Stimulated activated CD8-positive, alpha-beta memory T cell treated with anti-CD3 and anti-CD28 coated beads, Interleukin-2, amount 100 ng/mL, for 48 hours (primary cell): Measurements from ENCODE around the gene LRRC49.
"Not testable (repeated sequence)": the region's sequence is repeated elsewhere in the genome, so short reads cannot be mapped to it uniquely, and the experiment has no call there.

Experiments
- DNase-seq, 2 donors: peaks; one replicate each; pipeline ENCODE4 v3.0.0-alpha.2; 2020; ENCODE audit warnings: low read depth in 2 of 2

Gene LRRC49

DNA sequence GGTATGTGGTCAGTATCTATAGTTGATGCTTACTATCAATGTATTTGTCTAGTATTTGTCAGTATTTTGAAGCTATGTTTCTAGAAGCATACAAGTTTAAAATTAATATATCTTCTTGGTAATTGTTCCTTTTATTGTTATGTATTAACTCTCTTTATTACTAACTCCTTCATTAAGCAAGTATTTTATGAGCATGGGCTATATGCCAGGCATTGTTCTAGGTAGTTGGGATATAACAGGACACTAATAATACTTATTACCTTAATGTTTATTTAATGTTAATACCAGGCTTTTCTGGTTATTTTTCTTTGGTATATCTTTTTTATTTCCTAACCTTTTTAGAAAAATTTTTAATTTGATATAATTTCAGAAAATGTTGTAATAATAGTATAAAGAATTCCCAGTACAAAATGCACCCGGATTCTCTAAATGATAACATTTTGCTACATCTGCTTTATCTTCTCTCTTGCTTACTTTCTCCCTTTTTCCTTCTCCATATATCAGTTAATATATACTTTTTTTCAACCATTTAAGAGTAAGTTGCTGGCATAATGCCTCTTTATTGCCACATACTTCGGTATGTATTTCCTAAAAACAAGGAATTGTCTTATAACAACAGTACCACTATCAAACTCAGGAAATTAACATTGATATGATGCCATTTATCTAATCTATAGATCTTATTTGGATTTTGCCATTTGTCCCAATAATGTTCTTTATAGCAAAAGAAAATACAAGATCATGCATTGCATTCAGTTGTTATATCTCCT is 30.9 kb downstream of the LRRC49 start:
- DNase-seq, result no peak

DNA sequence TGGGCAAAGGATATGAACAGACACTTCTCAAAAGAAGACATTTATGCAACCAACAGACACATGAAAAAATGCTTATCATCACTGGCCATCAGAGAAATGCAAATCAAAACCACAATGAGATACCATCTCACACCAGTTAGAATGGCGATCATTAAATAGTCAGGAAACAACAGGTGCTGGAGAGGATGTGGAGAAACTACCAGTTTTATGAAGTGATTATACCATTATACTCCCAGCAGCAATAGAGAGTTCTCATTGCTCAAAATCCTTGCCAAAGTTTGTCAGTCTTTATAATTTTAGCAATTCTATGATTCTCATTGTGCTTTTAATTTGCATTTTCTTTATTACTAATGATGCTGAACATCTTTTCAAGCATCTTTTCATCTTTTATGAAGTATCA is 34.3 kb downstream of the LRRC49 start:
- not testable (repeated sequence) for DNase-seq

DNA sequence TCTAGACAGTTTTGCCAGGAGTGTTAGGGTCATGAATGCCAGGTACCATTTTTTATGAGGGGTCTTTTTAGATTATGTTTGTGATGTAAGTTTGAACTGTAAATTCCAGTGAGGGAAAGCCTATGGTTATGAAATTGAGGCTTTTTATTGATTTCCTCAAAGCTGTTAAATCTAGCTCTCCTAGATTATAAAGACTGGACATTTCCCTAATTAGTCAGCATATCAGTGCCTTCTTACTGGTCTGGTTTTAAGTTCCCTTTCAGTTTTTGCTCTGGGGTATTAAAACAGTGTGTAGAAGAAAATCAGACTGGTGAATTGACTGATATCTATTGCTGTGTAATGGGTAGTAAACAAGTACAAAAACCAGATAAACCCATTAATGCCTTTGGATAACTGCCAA is 39.2 kb downstream of the LRRC49 start:
- no peak for DNase-seq

DNA sequence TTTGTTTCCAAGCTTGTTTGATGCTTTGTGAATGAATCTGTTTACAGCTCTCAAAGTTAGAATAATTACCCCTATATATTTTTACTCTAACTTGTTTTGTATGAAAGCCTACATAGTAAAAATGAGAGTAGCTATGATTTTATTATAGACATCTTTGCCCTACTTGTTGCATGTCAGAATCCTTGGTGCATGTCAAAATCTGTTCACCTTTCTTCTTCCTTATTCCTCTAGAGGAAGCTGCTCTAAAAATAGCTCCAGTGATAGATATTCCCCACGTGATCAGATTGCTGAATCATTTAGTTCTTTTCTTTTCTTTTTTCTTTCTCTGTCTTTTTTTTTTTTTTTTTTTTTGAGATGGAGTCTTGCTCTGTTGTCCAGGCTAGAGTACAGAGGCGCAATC is 39.8 kb downstream of the LRRC49 start:
- DNase-seq, result no peak

DNA sequence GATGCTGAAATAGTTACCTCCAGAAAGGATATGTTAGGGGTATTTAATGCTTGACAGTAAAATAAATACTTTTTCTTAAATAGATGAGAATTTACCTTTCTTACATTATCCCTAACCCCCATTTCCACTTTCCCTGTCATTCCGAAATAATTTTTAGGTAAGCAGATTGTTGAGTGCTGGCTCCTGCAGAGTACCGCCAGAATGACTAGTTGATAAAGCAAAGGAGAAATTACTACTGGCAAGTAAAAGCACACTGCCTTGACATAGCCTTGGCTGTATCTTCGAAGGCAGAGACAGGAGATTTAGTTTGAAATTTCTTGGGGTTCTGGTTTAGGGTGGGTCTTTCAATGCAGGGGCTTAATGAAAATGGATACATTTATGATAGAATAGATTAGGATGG is 40.8 kb downstream of the LRRC49 start:
- no peak for DNase-seq

DNA sequence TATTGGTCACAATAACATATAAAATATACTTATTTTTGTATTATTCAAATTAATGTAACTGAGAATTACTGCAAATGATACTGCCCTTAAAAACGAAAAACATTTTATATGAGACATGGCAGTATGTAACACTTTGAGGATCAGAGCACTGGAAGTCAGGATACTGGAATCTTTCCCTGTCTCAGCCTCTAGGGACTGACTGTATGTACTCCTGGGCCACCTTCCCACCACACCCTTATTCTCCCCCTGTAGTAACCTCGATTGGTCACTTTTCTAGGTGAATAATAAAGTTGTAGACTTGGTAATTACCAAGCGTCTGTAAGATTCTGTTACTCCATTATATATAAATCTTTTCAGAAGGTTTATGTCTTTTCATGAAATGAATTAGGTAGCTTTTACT is 43.0 kb downstream of the LRRC49 start:
- no peak for DNase-seq

DNA sequence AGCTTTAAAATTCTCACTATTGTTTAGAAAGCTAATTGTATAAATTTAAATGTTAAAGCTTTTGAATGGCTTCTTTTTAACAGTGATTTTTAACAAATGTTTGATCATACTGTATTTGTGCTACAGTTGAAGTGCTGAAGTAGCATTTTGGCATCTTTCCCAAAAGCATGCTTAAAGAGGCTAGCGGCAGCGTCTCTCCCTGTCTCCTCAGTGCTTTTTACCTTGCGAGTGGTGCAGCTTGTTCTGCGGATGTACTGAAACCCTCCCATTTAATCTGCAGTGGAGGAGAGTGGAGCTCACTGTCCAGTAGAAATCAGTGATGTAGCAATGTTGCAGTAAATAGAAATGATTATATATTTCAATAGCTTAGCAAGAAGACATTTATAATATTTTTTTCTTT is 43.7 kb downstream of the LRRC49 start:
- DNase-seq, result no peak

DNA sequence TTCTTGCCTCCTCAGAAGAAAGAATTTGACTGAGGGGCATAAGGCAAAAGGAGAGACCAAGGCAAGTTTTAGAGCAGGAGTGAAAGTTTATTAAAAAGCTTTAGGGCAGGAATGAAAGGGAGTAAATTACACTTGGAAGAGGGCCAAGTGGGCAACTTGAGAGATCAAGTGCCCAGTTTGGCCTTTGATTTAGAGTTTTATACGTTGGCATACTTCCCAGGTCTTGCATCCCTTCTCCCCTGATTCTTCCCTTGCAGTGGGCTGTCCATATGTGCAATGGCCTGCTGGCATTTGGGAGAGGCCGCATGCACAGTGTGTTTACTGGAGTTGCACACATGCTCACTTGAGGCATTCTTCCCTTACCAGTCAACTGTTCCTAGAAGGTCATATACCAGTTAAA is 50.7 kb downstream of the LRRC49 start:
- DNase-seq, result not testable (repeated sequence)

DNA sequence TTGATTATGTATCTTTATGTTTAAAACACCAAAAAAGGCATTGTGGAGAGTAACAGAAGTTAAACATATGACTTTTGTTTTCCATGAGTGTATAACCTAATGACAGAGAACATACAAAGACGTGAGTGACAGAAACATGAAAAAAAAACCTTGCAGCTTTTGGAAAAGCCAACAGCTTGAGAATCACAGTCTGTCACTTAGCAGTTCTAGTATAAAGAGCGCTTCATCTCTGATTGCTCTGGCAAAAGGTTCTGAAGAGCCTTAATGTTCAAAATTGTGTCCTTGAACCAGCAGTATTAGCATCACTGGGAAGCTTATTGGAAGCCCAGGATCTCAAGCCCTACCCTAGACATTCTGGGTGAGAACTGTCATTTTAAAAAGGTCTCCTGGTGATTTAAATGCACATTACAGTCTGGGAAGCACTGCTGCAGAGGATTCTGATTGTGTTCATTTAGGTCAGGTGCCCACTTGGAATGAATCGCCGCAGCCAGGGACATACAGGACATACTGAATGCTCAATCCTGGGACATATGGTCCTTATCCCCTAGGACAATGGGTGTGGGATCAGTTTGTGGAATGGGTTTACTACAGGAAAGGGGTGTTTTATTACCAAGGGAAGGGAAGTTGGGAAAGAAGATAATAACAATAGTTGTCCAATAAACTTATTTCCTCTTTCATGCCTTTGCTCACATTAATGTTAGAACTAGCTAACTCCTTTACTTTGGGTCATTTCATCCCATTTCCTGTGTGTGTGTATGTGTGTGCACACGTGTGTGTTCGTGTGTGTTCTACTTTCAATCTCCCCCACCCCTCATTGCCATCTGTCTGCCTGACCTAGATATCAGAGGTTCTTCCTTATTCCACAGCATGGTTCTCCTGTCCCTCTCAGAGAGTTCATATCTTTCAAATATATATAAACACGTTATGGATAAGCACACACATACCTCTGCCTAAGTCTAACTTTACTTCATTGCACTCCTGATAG is 55.0 kb downstream of the LRRC49 start:
- DNase-seq, result no peak

DNA sequence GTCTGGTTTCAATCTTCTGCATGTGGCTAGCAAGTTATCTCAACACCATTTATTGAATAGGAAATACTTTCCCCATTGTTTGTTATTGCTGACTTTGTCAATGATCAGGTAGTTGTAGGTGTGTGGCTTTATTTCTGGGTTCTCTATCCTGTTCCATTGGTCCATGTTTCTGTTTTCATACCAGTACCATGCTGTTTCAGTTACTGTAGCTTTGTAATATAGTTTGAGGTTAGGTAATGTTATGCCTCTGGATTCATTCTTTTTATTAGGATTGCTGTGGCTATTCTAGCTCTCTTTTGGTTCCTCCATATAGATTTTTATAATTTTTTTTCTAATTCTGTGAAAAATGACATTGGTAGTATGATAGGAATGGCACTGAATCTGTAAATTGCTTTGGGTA is 58.3 kb downstream of the LRRC49 start:
- no peak for DNase-seq

DNA sequence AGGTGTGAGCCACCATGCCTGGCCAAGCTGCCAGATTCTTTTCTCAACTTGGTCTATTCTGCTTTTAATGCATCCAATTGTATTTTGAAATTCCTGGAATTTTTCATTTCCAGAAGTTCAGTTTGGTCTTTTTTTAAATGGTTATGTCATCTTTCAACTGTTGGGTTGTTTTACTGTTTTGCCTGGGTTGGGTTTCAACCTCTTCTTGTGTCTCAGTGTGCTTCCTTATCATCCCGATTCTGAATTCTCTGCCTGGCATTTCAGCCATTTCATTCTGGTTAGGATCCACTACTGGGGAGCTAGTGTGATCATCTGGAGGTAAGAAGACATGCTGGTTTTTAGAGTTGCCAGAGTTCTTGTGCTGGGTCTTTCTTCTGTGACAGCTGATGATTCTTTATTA is 61.5 kb downstream of the LRRC49 start:
- no peak for DNase-seq

DNA sequence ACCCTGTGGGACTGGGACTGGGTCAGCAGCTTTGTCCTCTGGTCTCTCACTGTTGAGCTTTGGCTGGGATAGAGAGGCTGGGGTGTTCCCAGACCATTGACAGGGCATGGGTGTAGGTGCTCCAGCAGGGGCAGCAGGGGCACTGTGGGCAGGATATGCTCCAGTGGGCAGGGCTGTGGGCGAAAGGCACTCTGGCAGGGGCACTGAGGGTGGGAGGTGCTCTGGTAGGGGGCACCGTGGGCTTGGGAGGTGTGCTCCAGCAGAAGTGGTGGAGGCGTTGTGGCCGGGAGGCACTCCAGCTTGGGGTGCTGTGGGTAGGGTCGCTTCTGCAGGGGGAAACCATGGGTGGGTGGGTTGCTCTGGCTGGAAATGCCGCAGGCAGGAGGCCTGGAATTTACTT is 62.1 kb downstream of the LRRC49 start:
- no peak for DNase-seq

DNA sequence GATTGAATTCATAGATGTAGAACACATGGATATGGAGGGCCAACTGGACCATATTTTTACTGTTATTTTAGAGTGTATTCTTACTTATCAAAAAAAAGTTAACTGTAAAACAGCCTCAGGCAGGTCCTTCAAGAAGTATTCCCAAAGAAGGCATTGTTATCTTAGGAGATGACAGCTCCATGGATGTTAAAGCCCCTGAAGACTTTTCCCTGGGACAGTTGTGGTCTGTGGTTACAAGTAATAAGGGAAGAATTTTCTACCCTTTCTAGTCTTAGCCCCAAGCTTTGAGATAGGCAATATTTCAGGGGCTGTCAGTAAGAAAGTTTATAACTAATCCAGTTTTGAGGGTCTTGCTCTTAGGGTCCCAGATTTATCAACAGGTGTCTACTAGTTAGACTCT is 62.5 kb downstream of the LRRC49 start:
- no peak for DNase-seq

DNA sequence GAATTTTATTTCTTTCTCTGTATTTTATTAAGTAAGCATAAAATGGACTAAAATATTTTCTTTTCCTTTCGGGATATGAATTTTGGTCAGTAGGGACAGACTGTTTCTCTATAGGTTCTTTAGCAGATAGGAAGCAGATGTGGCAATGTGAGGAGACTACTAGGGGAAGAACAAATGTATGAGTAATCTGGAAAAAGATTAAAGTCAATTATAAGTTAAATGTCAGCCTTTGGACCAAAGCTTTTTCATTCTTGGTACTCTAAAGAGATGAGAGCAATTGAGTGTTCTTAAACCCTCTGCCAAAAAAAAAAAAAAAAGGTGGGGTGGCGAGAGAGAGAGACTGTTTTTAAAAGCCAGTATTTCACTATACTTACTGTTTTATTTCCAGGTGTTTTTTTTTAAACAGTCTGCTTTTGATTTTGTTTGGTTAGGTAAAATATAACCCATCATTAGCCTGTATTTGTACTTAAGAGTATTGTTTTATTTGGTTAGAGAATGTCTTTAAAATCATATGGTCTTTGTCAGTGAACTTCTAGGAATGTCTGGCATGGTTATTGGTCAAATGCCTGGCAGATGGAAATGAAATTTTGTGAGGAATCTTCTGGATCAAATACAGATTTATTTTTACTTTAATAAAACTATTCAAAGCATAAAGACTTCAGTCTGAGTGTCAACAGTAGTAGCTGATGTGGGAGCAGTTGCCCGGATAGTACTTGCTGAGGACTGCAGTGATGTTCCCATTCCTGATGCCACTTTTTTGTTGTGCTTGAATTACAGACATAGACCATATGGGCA is 63.8 kb downstream of the LRRC49 start:
- DNase-seq, result no peak

DNA sequence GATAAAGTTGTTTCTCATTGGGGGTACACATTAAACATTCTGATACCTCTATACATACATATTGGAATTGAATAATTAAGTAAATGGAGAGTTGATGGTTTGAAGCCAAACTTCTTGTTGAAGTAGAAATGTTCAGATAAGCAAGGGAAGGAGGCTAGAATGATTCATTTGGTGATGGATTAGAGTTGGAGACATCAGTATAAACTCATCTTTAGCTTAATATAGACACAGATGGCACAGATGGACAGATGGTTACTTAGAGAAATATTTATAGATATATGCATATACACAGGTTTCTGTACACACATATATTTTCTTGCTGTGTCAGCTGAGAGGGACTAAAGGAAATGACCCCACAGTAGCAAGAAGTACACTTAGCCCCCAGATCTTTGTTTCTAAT is 69.5 kb downstream of the LRRC49 start:
- DNase-seq, result no peak

DNA sequence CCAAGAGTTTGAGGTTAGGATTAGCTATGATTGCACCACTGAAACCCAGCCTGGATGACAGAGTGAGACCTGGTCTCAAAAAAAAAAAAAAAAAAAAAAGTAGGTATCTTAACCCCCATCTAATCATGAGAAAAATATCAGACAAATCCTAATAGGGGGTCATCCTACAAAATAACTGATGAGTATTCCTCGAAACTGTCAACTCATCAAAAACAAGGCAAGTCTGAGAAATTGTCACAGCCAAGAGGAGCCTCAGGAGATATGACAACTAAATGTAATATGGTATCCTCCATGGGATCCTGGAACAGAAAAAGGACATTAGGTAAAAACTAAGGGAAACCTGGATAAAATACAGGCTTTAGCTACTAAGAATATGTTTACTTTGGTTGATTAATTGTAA is 70.6 kb downstream of the LRRC49 start:
- no peak for DNase-seq

DNA sequence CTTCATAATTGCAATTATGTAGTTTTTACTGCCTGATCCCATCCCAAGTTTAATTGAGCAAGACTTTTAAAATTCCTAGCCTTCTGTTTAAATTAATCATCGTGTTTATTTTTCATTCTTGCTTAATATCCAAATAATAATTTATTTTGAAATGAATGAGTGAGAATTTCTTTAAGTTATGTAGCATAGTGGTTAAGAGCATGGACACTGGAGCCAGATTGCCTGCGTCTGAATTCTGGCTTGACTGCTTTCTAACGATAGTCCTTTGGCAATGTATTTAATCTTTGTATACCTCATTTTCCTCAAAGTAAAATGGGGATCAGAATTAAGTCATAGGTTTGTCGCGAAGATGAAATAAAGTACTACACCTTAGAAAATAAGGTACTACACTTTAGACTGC is 71.4 kb downstream of the LRRC49 start:
- DNase-seq, result no peak

DNA sequence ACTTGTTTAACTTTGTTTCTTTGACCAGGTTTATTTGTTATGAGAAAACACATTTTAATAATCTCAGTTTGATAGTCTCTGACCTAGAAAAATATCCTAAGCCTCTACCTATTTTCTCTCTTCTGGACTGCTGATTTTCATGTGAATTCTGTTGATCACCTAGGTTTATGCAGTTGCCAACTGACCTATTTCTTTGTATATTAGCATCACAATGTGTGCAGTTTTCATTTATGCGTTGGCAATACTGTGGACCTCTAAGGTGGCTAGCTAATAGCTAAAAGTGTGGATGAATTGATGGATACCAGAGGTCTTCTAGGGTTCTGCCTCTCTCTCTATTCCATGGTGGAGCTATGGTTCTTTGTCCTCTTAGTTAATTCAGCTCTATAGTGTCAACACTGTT is 72.1 kb downstream of the LRRC49 start:
- DNase-seq, result no peak

DNA sequence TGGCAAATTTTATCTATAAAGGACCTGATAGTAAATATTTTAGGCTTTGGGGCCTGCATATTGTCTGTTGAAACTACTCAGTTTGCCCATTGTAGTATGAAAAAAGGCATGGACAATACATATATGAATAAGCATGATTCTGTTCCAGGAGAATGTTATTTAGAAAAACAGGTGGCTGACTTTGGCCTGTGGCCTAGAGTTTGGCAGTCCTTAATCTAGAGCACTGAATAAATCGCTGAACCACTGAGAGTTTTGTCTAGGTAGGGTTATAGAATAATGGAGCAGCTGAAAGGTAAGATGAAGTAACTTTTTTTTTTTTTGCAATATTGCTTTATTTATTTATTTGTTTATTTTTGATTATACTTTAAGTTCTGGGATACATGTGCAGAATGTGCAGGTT is 75.0 kb downstream of the LRRC49 start:
- no peak for DNase-seq

DNA sequence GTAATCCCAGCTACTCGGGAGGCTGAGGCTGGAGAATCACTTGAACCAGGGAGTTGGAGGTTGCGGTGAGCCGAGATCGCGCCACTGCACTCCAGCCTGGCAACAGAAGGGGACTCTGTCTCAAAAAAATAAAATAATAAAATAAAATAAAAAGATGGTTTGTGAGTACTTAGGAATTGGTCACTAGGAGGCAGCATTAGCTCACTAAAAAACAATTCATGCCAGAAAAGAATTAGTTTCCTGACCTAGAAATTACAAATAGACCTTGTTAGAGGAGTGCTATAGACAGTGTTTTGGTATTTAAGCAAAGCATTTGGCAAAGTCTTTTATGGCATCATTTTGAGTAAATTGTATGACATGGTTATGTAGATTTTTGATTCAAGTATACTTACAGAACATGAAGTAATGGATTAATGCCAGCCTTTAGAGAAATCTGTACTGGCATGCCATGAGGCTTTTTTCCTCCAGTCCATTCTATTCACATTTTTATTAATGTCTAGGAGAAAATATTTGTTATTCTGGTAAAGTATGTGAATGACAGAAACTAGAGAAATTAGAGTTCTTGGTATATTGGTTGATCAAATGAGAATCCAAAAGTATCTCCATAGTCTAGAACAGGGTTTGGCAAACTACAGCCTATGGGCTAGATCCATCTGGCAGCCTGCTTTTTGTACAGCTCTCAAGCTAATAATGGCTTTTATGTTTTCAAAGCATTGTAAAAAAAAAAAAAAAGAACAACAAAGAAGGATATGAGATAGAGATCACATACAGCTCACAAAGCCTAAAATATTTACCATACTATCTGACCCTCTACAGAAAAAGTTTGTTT is 81.6 kb downstream of the LRRC49 start:
- DNase-seq, result no peak

DNA sequence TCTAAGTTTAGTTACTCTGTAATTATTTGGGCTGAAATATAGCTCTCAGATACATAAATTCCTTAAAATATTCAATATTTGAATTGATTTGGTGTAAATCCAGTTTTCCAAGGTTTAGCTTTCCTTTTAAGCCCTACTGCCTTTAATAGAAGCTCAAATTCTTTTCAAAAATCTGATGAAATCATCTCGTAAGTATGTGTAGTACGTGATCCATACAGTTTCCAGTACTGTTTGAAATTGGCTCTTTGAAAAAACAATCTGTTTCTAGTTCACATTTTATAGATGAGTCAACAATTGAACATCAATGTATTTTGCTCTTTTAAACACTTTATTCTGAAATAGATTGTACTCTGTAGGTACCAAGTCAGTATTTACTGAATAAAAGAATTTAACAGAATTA is 84.2 kb downstream of the LRRC49 start:
- no peak for DNase-seq
